Aorta (tissue), 5 donors: ENCODE measurements around the gene PDGFRB. TPM values are rescaled to one million over a fixed set of nuclear protein-coding genes. Genes with fewer than 3 reads are reported as not detected.

Experiments
- ATAC-seq: fragments of 200-7000 bp; cut with Tn5 transposase; one replicate; pipeline ENCODE4 v1.9.1; 2022; ENCODE audit warnings: moderate library complexity; ENCODE audit not compliant: low FRiP score
- DNase-seq, 2 donors: peaks; one replicate each; pipeline ENCODE4 v3.0.0-alpha.2; 2020
- H3K27ac ChIP-seq, 2 donors: one replicate each; pipeline ENCODE4 v1.5.1; 2013; ENCODE audit warnings: low read length in 2 of 2, mild to moderate bottlenecking in 2 of 2, moderate library complexity in 2 of 2, control low read depth in 1 of 2, inconsistent platforms in 1 of 2, low read depth in 1 of 2
- H3K27me3 ChIP-seq, 2 donors: one replicate each; pipeline ENCODE4 v1.6.1; 2013; ENCODE audit warnings: control low read depth in 1 of 2, low read length in 1 of 2, mild to moderate bottlenecking in 1 of 2, moderate library complexity in 1 of 2; ENCODE audit not compliant: insufficient read depth in 2 of 2, control insufficient read depth in 1 of 2
- H3K36me3 ChIP-seq, 2 donors: one replicate each; pipeline ENCODE4 v1.6.1; 2013; ENCODE audit warnings: control low read depth in 1 of 2, low read length in 1 of 2, mild to moderate bottlenecking in 1 of 2; ENCODE audit not compliant: insufficient read depth in 2 of 2, control insufficient read depth in 1 of 2
- H3K4me1 ChIP-seq, 2 donors: one replicate each; pipeline ENCODE4 v1.6.1; 2013; ENCODE audit warnings: low read length in 2 of 2, control low read depth in 1 of 2, mild to moderate bottlenecking in 1 of 2, moderate library complexity in 1 of 2; ENCODE audit not compliant: insufficient read depth in 2 of 2, control insufficient read depth in 1 of 2
- H3K4me3 ChIP-seq, 2 donors: one replicate each; pipeline ENCODE4 v1.5.1; 2013; ENCODE audit warnings: low read length in 2 of 2, control low read depth in 1 of 2, mild to moderate bottlenecking in 1 of 2
- H3K9me3 ChIP-seq: one replicate; pipeline ENCODE4 v1.6.1; 2013; ENCODE audit warnings: mild to moderate bottlenecking, low read length; ENCODE audit not compliant: control insufficient read depth
- WGBS, 2 donors: extraction: QIAGEN DNeasy Blood & Tissue Kit; methylation state at CpG; one replicate each; pipeline ENCODE4 v1.1.7; 2013; 5-methylcytosine and 5-hydroxymethylcytosine counted together
- intact Hi-C, 2 donors: fragments of 100-400 bp; cut with DNase I; formaldehyde crosslinking; loops; one replicate each; pipeline versions ENCODE4 v1.14.2 to v1.15.0; 2022
- polyA plus RNA-seq, 2 donors: library from polyadenylated mRNA; stranded (reverse); fragments of 200-250 nt; gene quantifications; one replicate each; pipeline ENCODE4 v1.2.3, GENCODE V29; 2013
- total RNA-seq, 2 donors: library from RNA; stranded (reverse); fragmentation: NEBNext Ultra II Directional; extraction: Animal tissue kit (Norgen Biotek cat#: 25700); gene quantifications; one replicate each; pipeline ENCODE4 v1.2.1, GENCODE V29; 2021
- donor health status: healthy with polysubstance abuse.
- donor health status: Bipolar disorder and iron deficiency.
- donor health status: DM: no; HTN: no; CAD: no.
- donor health status: DM: no; HTN: no; CAD: no.
- donor health status: DM: yes; HTN: yes; CAD: no.

The PDGFRB gene
- total and polyA plus RNA-seq, 4 donors = 44.0 to 360 (median 285) TPM

DNA sequence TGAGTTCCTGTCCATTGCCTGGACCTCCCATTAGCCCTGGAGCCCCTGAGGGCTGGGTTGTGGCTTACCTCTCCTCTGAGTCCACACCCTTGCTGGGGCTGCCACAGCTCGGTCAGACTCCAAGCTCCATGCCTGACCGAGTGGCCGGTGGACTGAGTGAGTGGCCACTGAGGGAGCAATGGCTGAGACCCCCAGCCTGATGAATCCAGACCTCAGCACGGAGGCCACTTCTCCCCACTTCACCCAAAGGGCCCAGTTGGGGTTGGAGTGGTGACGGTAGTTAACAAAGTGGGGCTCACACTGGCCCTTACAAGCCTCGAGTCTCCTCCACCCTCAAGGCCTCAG lies 28.8 kb downstream of the PDGFRB start:
- H3K36me3 ChIP-seq = peaks cover 5 to 31% of the 10 kb centered on the region in 2 donors
- H3K27ac ChIP-seq = no peak overlapping the region
- H3K27me3 ChIP-seq = no peaks in the 10 kb centered on the region
- ATAC-seq (no peak), DNase-seq (no peak)
- no peaks in the 10 kb centered on the region for H3K9me3 ChIP-seq
- no peak overlapping the region for H3K4me3 ChIP-seq
- 77 to 80% methylated on average over 6 of the region's 6 CpGs for WGBS, 2 donors
- intact Hi-C loops = no loop called here
- H3K4me1 ChIP-seq = no peaks in the 10 kb centered on the region

DNA sequence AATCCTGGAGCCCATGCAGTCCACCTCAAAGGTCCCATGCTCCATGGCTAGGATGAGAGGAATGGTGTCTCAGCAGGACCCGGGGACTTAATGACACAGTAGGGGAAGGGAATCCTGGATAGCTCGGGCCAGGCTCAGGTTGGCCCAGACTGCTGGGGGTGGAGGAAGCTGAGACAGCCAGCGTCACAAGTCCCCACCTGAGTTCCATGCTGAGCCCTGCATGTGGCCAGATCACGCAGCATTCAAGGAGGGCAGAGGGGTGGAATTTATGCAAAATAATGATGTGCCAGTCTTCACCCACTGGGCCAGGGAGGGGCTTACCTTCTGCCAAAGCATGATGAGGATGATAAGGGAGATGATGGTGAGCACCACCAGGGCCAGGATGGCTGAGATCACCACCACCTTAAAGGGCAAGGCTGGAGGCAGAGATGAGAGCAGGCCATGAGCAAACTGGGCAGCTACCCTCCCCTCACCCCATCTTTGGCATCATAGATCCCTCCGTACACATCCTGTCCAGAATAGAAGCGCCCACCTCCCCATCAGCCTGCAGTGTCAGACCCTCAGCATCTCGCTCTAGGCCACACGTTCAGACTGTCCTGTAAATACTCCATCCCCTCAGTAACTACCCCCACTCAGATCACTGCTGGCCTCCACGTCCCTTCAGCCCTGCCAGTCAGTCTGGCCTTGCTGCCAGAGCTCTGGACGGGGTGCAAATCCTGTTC lies 29.3 kb downstream of the PDGFRB start:
- Histone ChIP-seq H3K4me3 (no peak overlapping the region), H3K9me3 (no peaks in the 10 kb centered on the region), H3K27ac (no peak overlapping the region), H3K27me3 (no peaks in the 10 kb centered on the region), H3K4me1 (no peaks in the 10 kb centered on the region), H3K36me3 (peaks cover 5 to 34% of the 10 kb centered on the region in 2 donors)
- ATAC-seq (no peak), DNase-seq (no peak)
- 78 to 80% methylated on average over 10 of the region's 10 CpGs for WGBS, 2 donors
- intact Hi-C loops = no loop called here

DNA sequence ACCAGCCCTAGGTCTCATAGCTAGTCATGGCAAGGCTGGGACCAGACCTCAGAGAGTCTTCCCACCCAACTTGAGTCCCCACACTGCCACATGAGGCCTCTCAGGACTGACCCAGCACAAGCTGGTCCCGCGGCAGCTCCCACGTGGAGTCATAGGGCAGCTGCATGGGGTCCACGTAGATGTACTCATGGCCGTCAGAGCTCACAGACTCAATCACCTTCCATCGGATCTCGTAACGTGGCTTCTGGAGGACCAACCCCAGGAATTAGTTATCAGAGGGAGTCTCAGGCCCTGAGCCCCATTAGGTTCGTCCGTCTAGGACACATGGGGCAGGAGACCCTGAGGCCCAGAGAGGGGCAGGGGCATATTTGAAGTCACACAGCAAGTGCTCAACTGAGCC lies 30.3 kb downstream of the PDGFRB start:
- 86% methylated on average over 10 of the region's 10 CpGs for WGBS, 2 donors
- H3K4me3 ChIP-seq = no peak overlapping the region
- no peak overlapping the region for H3K27ac ChIP-seq
- intact Hi-C loops = no loop called here
- H3K4me1 ChIP-seq = no peaks in the 10 kb centered on the region
- ATAC-seq = no peak
- peak in 1 of 2 donors; percentile 66 for DNase-seq
- no peaks in the 10 kb centered on the region for H3K9me3 ChIP-seq
- no peaks in the 10 kb centered on the region for H3K27me3 ChIP-seq
- H3K36me3 ChIP-seq = peaks cover 5 to 34% of the 10 kb centered on the region in 2 donors

DNA sequence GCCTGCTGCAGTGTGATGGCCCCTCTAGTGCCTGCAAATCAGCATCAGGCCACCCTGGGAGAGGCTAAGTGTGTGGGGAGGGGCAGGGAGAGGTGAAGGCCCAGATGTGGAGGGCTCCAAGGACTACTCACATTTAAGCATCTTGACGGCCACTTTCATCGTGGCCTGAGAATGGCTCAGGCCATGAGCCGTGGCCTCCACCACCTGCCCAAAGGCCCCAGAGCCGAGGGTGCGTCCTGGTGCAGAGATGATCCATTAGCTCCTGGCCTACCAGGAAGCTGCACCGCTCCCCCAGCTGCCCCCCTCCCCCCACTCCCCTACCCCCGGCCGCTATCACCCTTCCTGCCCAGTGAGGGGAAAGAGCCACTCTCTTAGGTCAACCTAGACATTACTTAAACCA lies 31.0 kb downstream of the PDGFRB start:
- no peak overlapping the region for H3K27ac ChIP-seq

DNA sequence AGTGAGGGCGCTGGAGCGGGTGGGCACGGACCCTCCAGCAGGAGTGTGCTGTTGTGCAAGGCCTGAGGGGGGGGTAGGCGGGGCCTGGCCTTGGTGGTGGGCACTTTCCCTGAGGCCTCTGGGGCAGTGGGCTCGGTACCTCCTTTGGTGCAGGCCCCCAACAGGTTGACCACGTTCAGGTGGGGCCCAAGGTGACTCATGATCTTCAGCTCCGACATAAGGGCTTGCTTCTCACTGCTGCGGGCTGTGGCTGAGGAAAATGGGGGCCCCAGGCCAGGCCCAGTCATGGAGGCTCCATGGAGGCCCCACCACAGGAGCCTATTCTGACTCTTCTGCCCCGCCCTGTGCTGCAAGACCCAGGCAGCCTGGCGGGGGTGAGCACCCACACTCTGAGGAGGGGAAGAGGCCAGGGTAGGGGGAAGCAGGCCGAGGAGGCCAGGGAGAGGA lies 31.5 kb downstream of the PDGFRB start:
- no peaks in the 10 kb centered on the region for H3K4me1 ChIP-seq
- WGBS, 2 donors = 81 to 82% methylated on average over 11 of the region's 11 CpGs
- H3K9me3 ChIP-seq = no peaks in the 10 kb centered on the region
- H3K4me3 ChIP-seq = no peak overlapping the region
- H3K27ac ChIP-seq = no peak overlapping the region
- H3K27me3 ChIP-seq = no peaks in the 10 kb centered on the region
- intact Hi-C loops = no loop called here
- peaks cover 9 to 31% of the 10 kb centered on the region in 2 donors for H3K36me3 ChIP-seq
- peak; percentile 36 to 70 for DNase-seq
- no peak for ATAC-seq

More for the DNA sequence above, 31.0 kb downstream of the PDGFRB start:
- DNase-seq (peak in 1 of 2 donors; percentile 57), ATAC-seq (no peak)
- Histone ChIP-seq H3K27me3 (no peaks in the 10 kb centered on the region), H3K4me3 (no peak overlapping the region), H3K9me3 (no peaks in the 10 kb centered on the region), H3K36me3 (peaks cover 9 to 32% of the 10 kb centered on the region in 2 donors), H3K4me1 (no peaks in the 10 kb centered on the region)
- intact Hi-C loops = no loop called here
- 83% methylated on average over 8 of the region's 8 CpGs for WGBS, 2 donors

DNA sequence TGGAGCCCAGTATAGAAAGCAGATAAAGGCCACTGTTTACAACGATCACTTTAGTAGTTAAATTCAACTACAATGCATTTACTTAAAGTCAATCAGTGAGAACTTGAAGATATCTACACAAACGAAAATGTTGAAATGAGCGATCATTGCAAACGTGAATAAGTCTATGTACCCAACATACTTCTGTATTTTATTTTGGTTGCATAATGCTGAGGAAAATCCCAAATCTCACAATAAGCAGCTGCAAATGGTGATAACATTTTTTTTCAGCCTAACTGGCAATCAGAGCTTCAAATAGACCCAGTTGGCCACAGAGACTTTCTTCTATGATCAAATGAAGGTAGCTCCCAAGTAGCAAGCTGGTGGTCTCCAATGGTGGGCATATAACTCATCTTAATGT lies 32.1 kb downstream of the PDGFRB start:
- 61 to 68% methylated on average over 4 of the region's 4 CpGs for WGBS, 2 donors
- intact Hi-C loops = no loop called here

DNA sequence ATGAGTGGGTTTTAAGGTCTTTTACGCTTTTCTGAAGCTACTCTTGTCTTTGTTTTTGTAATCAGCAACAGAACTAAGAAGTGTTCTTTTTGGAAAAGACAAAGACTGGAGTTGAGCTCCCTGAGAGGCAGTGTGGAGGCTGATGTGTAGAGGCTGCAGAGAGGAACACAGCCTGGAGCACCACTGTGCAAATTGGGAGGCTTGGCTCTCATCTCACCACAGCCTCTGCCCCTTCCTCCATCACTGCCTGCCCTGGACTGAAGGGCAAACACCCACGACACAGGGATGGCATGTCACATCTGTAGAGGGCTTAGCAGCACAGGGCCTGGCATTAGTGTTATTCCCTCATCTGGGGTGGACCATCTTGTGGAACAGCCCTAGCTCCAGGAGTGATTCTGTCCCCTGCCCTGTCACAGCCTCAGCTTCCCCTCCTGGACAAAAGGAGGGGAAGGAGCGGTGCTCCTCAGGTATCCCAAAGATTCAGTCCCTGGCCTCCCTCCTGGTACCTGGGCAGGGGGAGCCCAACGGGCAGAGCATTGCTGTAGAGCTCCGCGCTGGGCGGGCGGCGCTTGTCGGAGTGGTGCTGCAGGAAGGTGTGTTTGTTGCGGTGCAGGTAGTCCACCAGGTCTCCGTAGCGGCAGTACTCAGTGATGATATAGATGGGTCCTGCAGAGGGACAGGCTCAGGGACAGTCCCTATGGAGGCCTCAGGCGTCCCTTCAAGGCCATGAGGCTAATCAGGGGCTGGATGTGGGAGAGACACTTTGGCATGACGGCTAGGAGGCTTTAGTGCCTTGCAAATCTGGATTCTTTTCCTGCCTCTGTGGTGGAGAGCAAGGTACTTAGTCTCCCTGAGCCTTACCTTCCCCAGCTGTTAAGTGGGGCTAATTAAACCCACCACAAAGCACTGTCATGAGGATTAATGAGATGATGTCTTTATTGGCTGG lies 32.8 kb downstream of the PDGFRB start:
- no peaks in the 10 kb centered on the region for H3K9me3 ChIP-seq
- intact Hi-C loops = no loop called here
- H3K4me1 ChIP-seq = no peaks in the 10 kb centered on the region
- peaks cover 9 to 23% of the 10 kb centered on the region in 2 donors for H3K36me3 ChIP-seq
- ATAC-seq (no peak), DNase-seq (peak; percentile 34 to 75)
- H3K27me3 ChIP-seq = no peaks in the 10 kb centered on the region
- 87 to 88% methylated on average over 15 of the region's 15 CpGs for WGBS, 2 donors
- H3K27ac ChIP-seq = no peak overlapping the region
- H3K4me3 ChIP-seq = no peak overlapping the region

More for the DNA sequence above, 32.1 kb downstream of the PDGFRB start:
- Histone ChIP-seq H3K9me3 (no peaks in the 10 kb centered on the region), H3K4me1 (no peaks in the 10 kb centered on the region), H3K36me3 (peaks cover 9 to 27% of the 10 kb centered on the region in 2 donors), H3K27ac (no peak overlapping the region), H3K27me3 (no peaks in the 10 kb centered on the region), H3K4me3 (no peak overlapping the region)
- no peak for ATAC-seq
- no peak for DNase-seq

DNA sequence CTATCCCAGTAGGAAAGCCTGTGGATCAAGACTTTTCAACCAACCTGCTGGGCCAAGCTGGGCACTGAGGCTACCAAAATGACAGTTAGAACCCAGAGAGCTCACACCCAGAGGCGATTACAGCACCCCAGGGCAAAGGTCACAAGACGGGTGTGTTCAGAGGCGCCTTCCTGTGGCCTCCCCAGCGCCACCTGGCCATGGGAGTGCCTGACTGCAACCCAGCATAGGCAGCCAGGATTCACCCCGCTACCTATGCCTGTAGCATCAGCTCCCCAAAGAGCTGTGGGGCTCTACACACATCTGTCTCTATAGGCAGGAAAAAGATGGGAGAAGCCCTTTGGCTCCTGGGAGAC lies 33.5 kb downstream of the PDGFRB start:
- WGBS, 2 donors = 63 to 69% methylated on average over 5 of the region's 5 CpGs
- DNase-seq (peak; percentile 42 to 58), ATAC-seq (no peak)
- H3K4me3 ChIP-seq = no peak overlapping the region
- intact Hi-C loops = no loop called here
- no peaks in the 10 kb centered on the region for H3K27me3 ChIP-seq
- H3K4me1 ChIP-seq = no peaks in the 10 kb centered on the region
- H3K27ac ChIP-seq = no peak overlapping the region
- peaks cover 9 to 22% of the 10 kb centered on the region in 2 donors for H3K36me3 ChIP-seq
- no peaks in the 10 kb centered on the region for H3K9me3 ChIP-seq
